Uterus (tissue), 4 donors: ENCODE measurements around the gene HINT3. TPM values are rescaled to one million over a fixed set of nuclear protein-coding genes. Genes with fewer than 3 reads are reported as not detected.
"Not testable (repeated sequence)": the region's sequence is repeated elsewhere in the genome, so short reads cannot be mapped to it uniquely, and the experiment has no call there.

Source experiments
- DNase-seq, 2 donors: peaks; one replicate each; pipeline ENCODE4 v3.0.0-alpha.2; 2019 to 2020
- H3K27ac ChIP-seq, 2 donors: fragments of 200-600 bp; sonication (generic); 1 replicate in 1 of 2; 2 replicates in 1 of 2; pipeline ENCODE4 v1.5.1; 2016 to 2018
- H3K27me3 ChIP-seq, 2 donors: fragments of 200-600 bp; sonication (generic); one replicate each; pipeline ENCODE4 v1.5.1; 2018 to 2019; ENCODE audit warnings: control low read depth in 1 of 2
- H3K36me3 ChIP-seq, 2 donors: fragments of 200-600 bp; sonication (generic); one replicate each; pipeline ENCODE4 v1.5.1; 2019; ENCODE audit warnings: control low read depth in 1 of 2
- H3K4me1 ChIP-seq, 2 donors: fragments of 200-600 bp; sonication (generic); one replicate each; pipeline ENCODE4 v1.5.1; 2018 to 2019; ENCODE audit warnings: control low read depth in 1 of 2
- H3K4me3 ChIP-seq, 2 donors: fragments of 200-600 bp; sonication (generic); 1 replicate in 1 of 2; 2 replicates in 1 of 2; pipeline ENCODE4 v1.5.1; 2018 to 2019; ENCODE audit warnings: mild to moderate bottlenecking in 1 of 2
- H3K9me3 ChIP-seq, 2 donors: fragments of 200-600 bp; sonication (generic); one replicate each; pipeline ENCODE4 v1.5.1; 2019; ENCODE audit warnings: control low read depth in 1 of 2
- POLR2A ChIP-seq, 2 donors: fragments of 450-650 bp; IDR thresholded peaks; one replicate each; pipeline ENCODE4 v1.6.1; 2016; ENCODE audit warnings: antibody characterized with exemption in 2 of 2, mild to moderate bottlenecking in 1 of 2, moderate library complexity in 1 of 2
- intact Hi-C: fragments of 100-400 bp; cut with DNase I; formaldehyde crosslinking; loops from one replicate; pipeline ENCODE4 v1.15.1; 2023; ENCODE audit warnings: low total_unique reads
- total RNA-seq, 4 donors: library from RNA; depleted of rRNA in 3 of 4; stranded (reverse); fragments of >200 nt in 3 of 4; gene quantifications; one replicate each; pipeline versions ENCODE4 v1.1.0 to v1.2.4, GENCODE V29; 2014 to 2023
- TF ChIP-seq, protein P1 (sequence below), 4 experiments: fragments of 200-600 bp in 2 of 4; fragments of 450-650 bp in 2 of 4; sonication (generic) in 2 of 4; IDR thresholded peaks; one replicate each; pipeline ENCODE4 v1.5.1; 2016 to 2019; ENCODE audit warnings: antibody characterized with exemption in 4 of 4, mild to moderate bottlenecking in 2 of 4, moderate library complexity in 1 of 4
- donor health status: DM: yes; HTN: yes; CAD: no.

HINT3 gene
- 10 to 100 TPM; 13.1 to 49.3 (median 23.1) TPM for total RNA-seq

DNA sequence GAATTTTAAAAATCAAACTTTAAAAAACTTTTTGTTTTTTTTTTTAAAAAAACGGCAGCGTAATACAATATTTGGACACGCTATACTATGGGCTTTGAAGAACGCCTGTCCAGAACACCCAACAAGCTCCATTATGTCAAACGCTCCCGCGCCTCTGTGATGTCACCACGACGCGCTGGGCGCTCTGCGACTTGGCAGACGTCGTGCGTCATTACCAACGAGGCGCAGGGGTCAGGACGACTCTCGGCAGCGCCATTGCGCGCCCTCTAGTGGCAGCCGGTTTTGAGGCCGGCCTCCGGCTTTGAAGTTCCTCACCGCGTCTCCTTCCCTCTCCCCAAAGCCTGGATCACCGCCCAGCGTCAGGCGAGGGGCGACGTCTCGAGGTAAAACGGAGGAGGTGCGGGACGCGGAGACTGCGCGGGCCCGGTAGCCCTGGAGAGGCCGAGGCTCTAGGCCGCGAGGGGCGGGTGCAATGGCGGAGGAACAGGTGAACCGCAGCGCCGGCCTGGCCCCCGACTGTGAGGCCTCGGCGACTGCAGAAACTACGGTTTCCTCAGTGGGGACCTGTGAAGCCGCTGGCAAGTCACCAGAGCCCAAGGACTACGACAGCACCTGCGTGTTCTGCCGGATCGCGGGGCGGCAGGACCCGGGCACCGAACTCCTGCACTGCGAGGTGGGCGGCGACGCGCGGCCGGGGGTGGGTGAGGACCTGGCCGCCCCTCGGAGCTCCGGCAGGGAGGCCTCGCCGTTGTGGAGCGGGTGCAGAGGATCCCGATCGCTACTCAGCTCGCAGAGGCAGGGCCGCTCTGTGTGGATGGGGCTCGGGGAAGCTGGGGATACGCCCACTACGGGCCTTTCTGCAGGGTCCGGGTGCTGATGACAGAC lies at the start of gene HINT3:
TSS of gene HINT3 (plus strand) at position 265 of the 885 bp plus-strand sequence. CDS start at position 473, 208 bp downstream.
- H3K27ac ChIP-seq: peak within 1 kb of the TSS; percentile 91 to 95
- no peaks in the 10 kb centered on the region for H3K27me3 ChIP-seq
- peak; percentile 96 to 97 for DNase-seq
- H3K4me3 ChIP-seq: peak within 1 kb of the TSS; percentile 76 to 95
- no peaks in the 10 kb centered on the region for H3K9me3 ChIP-seq
- TF ChIP-seq POLR2A (IDR thresholded peaks at IDR 0.05): peak; percentile 54 to 77
- TF ChIP-seq, protein P1, sequence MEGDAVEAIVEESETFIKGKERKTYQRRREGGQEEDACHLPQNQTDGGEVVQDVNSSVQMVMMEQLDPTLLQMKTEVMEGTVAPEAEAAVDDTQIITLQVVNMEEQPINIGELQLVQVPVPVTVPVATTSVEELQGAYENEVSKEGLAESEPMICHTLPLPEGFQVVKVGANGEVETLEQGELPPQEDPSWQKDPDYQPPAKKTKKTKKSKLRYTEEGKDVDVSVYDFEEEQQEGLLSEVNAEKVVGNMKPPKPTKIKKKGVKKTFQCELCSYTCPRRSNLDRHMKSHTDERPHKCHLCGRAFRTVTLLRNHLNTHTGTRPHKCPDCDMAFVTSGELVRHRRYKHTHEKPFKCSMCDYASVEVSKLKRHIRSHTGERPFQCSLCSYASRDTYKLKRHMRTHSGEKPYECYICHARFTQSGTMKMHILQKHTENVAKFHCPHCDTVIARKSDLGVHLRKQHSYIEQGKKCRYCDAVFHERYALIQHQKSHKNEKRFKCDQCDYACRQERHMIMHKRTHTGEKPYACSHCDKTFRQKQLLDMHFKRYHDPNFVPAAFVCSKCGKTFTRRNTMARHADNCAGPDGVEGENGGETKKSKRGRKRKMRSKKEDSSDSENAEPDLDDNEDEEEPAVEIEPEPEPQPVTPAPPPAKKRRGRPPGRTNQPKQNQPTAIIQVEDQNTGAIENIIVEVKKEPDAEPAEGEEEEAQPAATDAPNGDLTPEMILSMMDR (IDR thresholded peaks at IDR 0.05): peak; percentile 95 to 99 (median 98)
- intact Hi-C loops: no loop called here
- H3K4me1 ChIP-seq: no peaks in the 10 kb centered on the region
- H3K36me3 ChIP-seq: no peaks in the 10 kb centered on the region

DNA sequence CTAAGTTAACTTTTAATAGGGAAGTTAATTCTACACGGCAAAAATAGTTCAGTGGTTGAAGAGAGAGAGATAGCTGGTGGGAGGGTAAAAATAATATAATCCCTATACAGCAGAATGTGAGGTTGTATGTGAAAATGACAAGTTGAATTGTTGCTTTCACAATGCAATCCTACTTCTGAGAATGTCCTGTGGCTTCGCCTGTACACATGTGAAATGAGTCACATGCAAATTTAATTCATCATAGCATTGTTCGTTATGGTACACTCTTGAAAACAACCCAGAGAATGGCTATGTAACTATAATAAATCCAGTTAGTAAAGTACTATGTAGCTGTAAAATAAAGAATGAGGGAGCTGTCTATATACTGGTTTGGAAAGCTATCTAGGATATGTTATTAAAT lies 46.0 kb upstream of the HINT3 start:
- intact Hi-C loops: no loop called here
- DNase-seq: no peak
- Histone ChIP-seq H3K4me3 (no peak overlapping the region), H3K27me3 (no peaks in the 10 kb centered on the region), H3K27ac (no peak overlapping the region), H3K36me3 (no peaks in the 10 kb centered on the region), H3K4me1 (peaks cover 0 to 5% of the 10 kb centered on the region in 2 donors), H3K9me3 (no peaks in the 10 kb centered on the region)
- TF ChIP-seq, protein P1 (IDR thresholded peaks at IDR 0.05): no peak
- TF ChIP-seq POLR2A (IDR thresholded peaks at IDR 0.05): no peak

DNA sequence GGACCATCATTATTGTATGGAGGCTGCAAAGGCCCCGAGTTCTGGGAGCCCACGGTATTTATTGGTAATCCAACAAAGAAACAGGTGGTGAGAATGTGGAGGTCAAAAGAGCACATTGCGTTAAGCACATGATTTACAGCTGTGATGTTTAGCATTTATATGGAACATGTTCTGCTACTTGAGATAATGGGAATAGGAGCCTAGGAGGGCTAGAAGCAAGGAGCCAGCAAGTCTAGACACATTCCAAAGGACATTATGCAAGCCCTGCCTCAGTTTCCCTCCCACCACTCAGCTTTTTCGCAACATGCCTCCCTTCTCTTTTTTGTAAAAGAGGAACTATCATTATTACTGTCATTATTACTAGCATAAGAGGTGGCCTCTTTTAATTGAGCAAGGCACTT lies 45.5 kb upstream of the HINT3 start:
- DNase-seq, H3K4me1 ChIP-seq, H3K36me3 ChIP-seq, H3K27ac ChIP-seq, intact Hi-C loops, H3K27me3 ChIP-seq, H3K9me3 ChIP-seq, H3K4me3 ChIP-seq: not testable (repeated sequence)

DNA sequence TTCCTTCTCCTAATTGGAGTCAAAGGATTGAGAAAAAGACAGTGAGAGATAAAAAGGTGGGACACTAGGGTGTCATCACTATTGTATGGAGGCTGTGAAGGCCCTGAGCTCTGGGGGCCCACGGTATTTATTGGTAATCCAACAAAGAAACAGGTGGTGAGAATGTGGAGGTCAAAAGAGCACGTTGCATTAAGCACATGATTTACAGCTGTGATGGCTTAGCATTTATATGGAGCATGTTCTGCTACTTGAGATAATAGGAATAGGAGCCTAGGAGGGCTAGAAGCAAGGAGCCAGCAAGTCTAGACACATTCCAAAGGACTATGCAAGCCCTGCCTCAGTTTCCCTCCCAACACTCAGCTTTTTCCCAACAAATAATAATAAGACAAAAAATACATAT lies 44.1 kb upstream of the HINT3 start:
- H3K4me1 ChIP-seq, H3K36me3 ChIP-seq, H3K4me3 ChIP-seq, intact Hi-C loops, H3K27me3 ChIP-seq, DNase-seq, H3K27ac ChIP-seq, H3K9me3 ChIP-seq: not testable (repeated sequence)

DNA sequence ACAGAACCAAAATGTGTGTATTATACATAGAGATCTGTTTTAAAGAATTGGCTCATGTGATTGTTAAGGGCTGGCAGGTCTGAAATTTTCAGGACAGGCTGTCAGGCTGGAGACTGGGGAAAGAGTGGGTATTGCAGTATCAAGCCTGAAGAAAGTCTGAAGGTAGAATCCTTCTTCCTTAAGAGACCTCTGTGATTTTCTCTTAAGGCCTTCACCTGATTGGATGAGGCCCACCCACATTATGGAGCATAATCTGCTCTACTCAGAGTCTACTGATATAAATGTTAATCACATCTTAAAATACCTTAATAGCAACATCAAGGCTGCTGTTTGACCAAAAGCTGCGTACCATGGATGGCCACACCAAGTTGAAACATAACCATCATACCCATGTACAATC lies 43.4 kb upstream of the HINT3 start:
- H3K9me3 ChIP-seq: no peaks in the 10 kb centered on the region
- H3K4me3 ChIP-seq: no peak overlapping the region
- no peaks in the 10 kb centered on the region for H3K36me3 ChIP-seq
- intact Hi-C loops: no loop called here
- TF ChIP-seq, protein P1 (IDR thresholded peaks at IDR 0.05): no peak
- no peak for TF ChIP-seq POLR2A (IDR thresholded peaks at IDR 0.05)
- DNase-seq: no peak
- peaks cover 0 to 5% of the 10 kb centered on the region in 2 donors for H3K4me1 ChIP-seq
- peak overlapping the region in 1 of 2 donors; percentile 51 for H3K27ac ChIP-seq
- H3K27me3 ChIP-seq: no peaks in the 10 kb centered on the region

DNA sequence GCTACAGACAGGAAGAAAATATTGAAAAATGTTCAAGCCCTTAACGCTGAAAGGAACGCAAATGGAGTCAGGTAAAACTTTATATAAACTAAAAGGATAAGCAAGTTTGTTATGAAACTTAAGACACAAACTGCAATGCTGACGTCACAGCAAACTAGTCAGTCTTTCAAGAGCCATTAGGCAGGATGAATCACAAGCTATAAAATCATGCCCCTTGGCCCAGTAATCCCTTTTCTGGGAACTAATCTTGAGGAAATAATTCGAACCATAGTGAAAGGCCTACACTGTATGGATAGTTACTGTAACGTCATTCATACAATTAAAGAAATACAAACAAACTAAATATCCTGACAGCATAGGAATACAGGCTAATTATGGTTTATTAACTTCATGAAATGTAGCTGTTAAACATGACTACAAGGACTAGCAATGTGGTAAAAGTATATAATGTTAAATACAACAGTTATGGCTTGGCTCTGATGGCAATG lies 42.7 kb upstream of the HINT3 start:
- H3K27ac ChIP-seq: peak overlapping the region in 1 of 2 donors; percentile 51
- peak; percentile 24 to 63 for DNase-seq
- no peak for TF ChIP-seq POLR2A (IDR thresholded peaks at IDR 0.05)
- TF ChIP-seq, protein P1 (IDR thresholded peaks at IDR 0.05): no peak
- H3K4me3 ChIP-seq: no peak overlapping the region
- no peaks in the 10 kb centered on the region for H3K36me3 ChIP-seq
- intact Hi-C loops: no loop called here
- no peaks in the 10 kb centered on the region for H3K27me3 ChIP-seq
- H3K4me1 ChIP-seq: peaks cover 0 to 5% of the 10 kb centered on the region in 2 donors
- no peaks in the 10 kb centered on the region for H3K9me3 ChIP-seq
